ENCODE results near the gene OSBPL9. TPM values are rescaled to one million over a fixed set of nuclear protein-coding genes. Genes with fewer than 3 reads are reported as not detected.

Gene OSBPL9
- total RNA-seq, 2 donors from 2014 or later, result 60.0 to 60.8 TPM

DNA sequence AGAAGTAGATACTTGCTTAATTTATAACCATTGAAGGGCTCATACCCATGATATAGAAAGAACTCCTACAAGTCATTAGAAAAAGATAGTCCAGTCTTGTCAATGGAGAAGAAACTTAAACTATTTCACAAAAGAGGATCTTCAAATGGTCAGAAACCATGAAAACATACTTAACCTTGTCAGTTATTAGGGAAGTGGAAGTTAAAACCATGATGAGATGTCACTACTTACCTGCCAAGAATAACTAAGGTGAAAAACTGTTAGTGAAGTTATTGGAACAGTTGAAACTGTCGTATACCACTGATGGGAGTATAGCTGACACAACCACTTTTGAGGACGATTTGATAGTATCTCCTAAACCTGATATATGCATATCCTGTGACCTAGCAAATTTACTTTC lies 46.8 kb downstream of the OSBPL9 start:
- no peaks in the 10 kb centered on the region for H3K9me3 ChIP-seq
- TF ChIP-seq, protein P1, sequence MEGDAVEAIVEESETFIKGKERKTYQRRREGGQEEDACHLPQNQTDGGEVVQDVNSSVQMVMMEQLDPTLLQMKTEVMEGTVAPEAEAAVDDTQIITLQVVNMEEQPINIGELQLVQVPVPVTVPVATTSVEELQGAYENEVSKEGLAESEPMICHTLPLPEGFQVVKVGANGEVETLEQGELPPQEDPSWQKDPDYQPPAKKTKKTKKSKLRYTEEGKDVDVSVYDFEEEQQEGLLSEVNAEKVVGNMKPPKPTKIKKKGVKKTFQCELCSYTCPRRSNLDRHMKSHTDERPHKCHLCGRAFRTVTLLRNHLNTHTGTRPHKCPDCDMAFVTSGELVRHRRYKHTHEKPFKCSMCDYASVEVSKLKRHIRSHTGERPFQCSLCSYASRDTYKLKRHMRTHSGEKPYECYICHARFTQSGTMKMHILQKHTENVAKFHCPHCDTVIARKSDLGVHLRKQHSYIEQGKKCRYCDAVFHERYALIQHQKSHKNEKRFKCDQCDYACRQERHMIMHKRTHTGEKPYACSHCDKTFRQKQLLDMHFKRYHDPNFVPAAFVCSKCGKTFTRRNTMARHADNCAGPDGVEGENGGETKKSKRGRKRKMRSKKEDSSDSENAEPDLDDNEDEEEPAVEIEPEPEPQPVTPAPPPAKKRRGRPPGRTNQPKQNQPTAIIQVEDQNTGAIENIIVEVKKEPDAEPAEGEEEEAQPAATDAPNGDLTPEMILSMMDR (IDR thresholded peaks at IDR 0.05), result no peak
- H3K4me3 ChIP-seq, result no peak overlapping the region
- H3K27me3 ChIP-seq, result no peaks in the 10 kb centered on the region
- peaks cover 0 to 83% of the 10 kb centered on the region in 2 donors for H3K4me1 ChIP-seq
- H3K27ac ChIP-seq, result peak overlapping the region in 1 of 2 donors; percentile 79
- no peak for DNase-seq (ENCODE audit: low spot score)
- H3K36me3 ChIP-seq, result no peaks in the 10 kb centered on the region

DNA sequence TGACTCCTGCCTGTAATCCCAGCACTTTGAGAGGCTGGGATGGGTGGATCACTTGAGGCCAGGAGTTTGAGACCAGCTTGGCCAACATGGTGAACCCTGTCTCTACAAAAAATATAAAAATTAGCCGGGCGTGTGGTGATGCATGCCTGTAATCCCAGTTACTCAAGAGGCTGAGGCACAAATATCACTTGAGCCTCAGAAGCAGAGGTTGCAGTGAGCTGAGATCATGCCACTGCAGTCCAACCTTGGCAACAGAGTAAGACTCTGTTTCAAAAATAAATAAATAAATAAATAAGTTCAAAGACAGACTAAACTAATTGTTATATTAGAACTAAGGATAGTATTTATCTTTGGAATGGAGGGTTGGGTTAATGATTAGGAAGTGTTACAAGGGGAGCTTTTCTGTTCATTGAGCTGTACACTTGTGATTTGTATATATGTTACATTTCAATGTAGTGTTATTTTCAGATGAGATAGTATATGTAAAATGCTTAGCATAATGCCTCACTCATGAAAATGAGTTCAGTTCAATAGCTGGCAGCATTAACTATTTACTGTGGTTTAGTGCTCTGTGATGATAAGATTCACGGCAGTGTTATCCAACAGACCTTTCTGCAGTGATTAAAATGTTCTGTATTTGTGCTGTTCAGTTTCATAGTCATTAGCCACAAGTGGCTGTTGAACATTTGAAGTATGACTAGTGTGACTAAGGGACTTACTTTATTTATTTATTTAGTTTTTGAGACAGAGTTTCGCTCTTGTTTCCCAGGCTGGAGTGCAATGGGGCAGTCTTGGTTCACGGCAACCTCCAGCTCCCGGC lies 47.7 kb downstream of the OSBPL9 start:
- Histone ChIP-seq H3K4me3 (no peak overlapping the region), H3K27ac (peak overlapping the region; percentile 41 to 79), H3K36me3 (no peaks in the 10 kb centered on the region), H3K4me1 (peaks cover 0 to 89% of the 10 kb centered on the region in 2 donors), H3K9me3 (no peaks in the 10 kb centered on the region), H3K27me3 (no peaks in the 10 kb centered on the region)
- TF ChIP-seq, protein P1 (IDR thresholded peaks at IDR 0.05), result no peak
- DNase-seq (ENCODE audit: low spot score), result no peak

DNA sequence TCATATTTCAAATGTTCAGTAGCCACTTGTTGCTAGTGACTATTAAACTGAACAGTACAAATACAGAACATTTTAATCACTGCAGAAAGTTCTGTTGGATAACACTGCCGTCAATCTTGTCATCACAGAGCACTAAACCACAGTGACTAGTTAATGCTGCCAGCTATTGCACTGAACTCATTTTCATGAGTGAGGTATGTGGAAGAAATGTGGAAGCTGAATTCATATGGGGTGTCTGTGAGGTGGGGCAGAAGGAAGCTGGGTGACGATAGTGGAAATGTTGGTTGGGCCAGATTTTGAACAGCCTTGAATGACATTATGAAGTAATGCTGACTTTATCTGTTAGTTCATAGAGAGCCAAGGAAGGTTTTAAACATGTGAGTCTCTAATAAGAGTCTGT lies 49.6 kb downstream of the OSBPL9 start:
- Histone ChIP-seq H3K9me3 (no peaks in the 10 kb centered on the region), H3K27ac (peak overlapping the region; percentile 71 to 79), H3K36me3 (no peaks in the 10 kb centered on the region), H3K4me1 (peaks cover 0 to 85% of the 10 kb centered on the region in 2 donors), H3K4me3 (no peak overlapping the region), H3K27me3 (no peaks in the 10 kb centered on the region)
- peak; percentile 80 for DNase-seq (ENCODE audit: low spot score)
- TF ChIP-seq, protein P1 (IDR thresholded peaks at IDR 0.05), result no peak

DNA sequence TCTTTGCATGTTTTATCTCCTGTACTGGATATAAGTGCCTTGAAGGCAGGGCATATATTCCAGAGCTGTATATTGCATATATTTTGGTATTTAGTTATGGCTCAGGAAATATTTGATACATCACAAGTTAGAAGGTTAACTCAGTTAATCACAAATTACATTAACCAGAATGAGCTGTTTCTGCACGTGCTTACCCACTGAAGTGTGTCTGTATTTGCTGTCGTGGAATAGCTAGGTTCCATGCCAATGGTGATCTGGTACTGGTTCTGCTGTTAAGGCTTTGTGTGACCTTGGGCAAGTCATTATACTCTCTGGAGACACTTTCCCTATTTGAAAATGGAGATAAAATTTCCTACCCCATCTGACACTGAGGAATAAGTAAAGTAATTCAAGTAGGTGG lies 50.7 kb downstream of the OSBPL9 start:
- H3K9me3 ChIP-seq, result no peaks in the 10 kb centered on the region
- H3K36me3 ChIP-seq, result no peaks in the 10 kb centered on the region
- peak overlapping the region in 1 of 2 donors; percentile 15 for H3K27ac ChIP-seq
- TF ChIP-seq, protein P1 (IDR thresholded peaks at IDR 0.05), result no peak
- H3K4me1 ChIP-seq, result peaks cover 0 to 84% of the 10 kb centered on the region in 2 donors
- no peaks in the 10 kb centered on the region for H3K27me3 ChIP-seq
- no peak overlapping the region for H3K4me3 ChIP-seq
- no peak for DNase-seq (ENCODE audit: low spot score)

DNA sequence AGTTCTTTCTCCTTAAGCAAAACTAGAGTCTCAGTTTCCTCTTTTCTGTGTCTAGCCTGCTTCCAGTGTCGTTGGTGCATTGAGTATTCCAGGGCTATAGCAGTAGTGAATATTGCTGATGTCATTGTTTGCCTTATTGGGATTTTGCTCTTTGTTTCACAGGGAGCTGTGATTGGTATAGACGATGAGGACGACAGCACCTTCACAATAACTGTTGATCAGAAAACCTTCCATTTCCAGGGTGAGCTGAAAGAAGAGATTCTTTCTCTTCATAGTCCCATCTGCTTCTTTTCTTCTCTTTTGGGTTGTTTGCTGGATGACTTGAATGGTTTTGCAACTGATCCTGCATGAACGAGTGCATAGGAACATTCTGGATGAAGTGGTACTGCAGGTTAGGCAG lies 52.4 kb downstream of the OSBPL9 start:
- Histone ChIP-seq H3K36me3 (no peaks in the 10 kb centered on the region), H3K27me3 (no peaks in the 10 kb centered on the region), H3K9me3 (no peaks in the 10 kb centered on the region), H3K4me1 (peaks cover 0 to 75% of the 10 kb centered on the region in 2 donors), H3K4me3 (no peak overlapping the region), H3K27ac (peak overlapping the region; percentile 17 to 29)
- TF ChIP-seq, protein P1 (IDR thresholded peaks at IDR 0.05), result no peak
- DNase-seq (ENCODE audit: low spot score), result no peak
